Fibroblast of the conjunctiva (primary cell): ENCODE measurements around the gene HIPK2.

Experiments
- DNase-seq: peaks from one replicate; pipeline ENCODE4 v3.0.0-alpha.2; 2010; ENCODE audit warnings: low read depth

Gene HIPK2

DNA sequence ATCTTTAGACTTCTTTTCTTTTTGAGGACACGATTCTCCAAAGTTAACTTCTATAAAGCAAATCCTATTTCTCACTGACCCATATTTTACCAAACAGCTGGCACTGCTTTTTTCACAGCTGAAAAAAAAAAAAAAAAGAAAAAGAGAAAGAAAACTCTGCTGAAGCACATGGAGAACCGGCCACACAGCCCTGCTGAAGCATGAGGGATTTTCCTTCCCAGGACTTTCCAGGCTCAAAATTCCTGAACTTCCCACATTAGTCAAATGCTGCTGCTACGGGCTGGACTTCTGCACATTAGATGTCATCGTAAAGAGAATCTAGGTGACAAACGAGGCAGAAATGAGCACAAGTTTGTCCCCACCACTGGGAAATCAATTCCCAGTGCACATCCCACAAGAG lies 25.2 kb downstream of the HIPK2 start:
- no peak for DNase-seq

DNA sequence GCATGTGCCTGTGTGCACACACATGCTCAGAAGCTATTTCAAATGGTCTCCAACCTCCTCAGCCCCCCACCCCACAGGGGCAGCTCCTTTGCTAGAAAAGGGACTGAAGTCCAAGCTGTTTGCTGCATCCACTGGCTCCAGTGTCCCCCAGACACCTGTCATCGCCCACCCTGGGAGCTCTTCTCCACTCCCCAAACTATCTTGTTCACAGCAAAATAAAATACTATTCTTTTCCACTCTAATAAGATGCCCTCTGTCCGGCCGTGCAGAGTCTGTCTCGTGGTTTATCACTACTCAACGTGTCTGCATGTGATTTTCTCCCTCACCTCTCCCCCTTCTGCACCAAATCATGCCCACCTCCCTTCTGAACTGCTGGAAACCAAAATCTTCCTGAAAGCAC lies 25.6 kb downstream of the HIPK2 start:
- no peak for DNase-seq

DNA sequence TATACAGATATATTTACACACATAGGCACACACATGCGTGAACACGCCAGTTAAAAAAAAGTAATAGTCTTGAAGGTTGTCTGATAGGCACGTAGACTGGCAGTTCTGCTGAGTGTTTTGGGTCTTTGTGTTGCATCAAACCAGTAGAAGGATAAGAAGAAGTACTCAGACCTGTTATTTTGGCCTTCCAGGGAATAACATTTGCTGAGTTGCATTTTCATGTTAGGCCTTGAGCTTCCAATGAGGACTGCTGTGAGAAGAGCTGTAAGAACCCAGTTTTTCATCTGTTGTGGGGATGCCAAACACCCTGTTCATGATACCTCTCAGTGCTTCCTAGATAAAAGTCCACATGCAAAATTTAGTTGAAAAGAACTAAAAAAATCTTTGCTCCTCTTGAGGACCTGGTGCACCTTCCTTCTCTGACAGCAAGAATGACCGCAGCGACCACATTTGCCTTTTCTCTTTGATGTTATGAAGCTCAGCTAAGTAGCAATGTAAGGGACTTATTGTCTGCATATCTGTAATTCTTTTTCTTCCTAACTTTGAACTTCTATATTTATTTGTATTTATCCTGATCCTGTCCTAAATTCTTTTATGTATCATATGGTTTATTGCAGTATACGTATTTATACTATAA lies 27.2 kb downstream of the HIPK2 start:
- DNase-seq, result no peak

DNA sequence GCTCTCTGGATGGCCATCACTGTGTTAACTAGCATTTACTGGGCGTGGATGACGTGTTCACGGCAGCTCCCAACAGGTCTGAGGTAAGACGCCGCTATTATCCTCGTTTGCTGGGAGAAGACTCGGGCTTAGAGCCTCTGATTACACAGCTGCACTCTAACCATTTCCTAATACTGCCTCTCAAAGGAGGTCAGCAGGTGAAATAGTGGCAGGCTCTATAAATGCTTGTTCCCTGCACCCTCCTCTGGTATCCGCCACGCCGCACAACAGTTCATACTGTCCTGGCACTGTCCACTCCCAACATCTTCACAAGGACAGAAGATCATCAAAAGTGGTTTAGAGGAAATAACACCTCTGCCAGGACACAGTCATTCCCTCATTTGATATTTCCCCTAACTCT lies 28.3 kb downstream of the HIPK2 start:
- DNase-seq, result no peak

DNA sequence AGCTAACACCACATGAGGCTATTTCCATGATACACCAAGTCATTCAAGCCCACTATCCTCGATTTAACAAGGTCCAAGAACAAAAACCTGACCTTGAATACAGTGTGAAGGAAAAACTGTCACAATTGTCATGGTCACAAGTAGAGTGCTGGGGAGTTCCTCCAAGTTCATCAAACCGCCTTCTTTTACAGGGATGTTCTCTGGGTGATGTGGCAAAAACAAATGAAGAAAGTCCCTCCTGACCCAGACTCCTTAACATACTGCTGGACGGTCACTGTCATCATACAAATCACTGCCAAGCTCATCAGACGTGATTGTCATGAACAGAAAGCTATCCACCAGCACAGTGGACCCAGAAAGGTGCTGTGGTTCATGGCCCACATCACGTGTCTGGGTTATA lies 28.9 kb downstream of the HIPK2 start:
- DNase-seq, result no peak

DNA sequence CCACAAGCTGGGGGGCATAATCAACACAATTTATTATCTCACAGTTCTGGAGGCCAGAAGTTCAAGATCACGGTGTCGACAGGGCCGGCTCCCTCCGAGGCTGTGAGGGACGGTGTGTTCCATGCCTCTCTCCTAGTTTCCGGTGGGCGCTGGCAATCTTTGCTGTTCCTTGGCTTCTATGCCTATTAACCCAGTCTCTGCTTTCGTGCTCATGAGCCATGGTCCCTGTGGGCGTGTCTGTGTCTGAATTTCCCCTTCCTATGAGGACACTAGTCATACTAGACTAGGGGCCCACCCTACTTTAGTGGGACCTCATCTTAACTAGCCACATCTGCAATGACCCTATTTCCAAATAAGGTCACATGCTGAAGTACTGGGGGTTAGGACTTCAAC lies 29.4 kb downstream of the HIPK2 start:
- DNase-seq, result no peak

DNA sequence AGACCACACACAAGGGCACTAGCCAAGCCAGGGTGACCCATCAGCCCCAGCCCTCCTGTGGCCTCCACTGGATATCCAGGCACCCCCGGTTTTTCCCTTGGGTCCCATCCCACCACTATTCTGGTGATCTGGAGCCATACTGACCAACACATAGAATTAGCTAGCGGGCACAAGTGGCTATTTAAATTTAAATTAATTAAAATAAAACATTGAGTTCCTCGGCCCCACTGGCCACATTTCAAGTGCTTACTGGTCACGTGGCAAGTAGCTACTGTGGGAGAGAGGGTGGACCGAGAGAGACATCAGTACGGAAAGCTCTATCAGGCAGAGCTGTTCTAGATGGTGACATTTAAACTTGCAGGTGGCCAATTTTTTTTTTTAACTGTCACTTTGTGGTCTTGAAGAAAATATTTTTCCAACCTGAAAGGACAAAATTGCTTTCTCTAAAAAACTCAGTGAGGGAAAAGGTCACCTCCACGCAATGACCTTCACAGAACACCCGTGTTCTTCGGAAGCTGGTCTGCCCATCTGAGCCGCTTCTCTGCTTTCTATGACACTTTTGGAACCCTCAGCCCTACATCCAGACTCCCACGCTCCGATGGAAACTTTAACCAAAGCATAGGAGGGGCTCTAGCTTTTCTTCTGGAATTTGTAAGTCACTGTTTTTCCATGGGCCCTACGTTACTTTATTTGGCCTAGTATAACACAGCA lies 30.0 kb downstream of the HIPK2 start:
- no peak for DNase-seq

DNA sequence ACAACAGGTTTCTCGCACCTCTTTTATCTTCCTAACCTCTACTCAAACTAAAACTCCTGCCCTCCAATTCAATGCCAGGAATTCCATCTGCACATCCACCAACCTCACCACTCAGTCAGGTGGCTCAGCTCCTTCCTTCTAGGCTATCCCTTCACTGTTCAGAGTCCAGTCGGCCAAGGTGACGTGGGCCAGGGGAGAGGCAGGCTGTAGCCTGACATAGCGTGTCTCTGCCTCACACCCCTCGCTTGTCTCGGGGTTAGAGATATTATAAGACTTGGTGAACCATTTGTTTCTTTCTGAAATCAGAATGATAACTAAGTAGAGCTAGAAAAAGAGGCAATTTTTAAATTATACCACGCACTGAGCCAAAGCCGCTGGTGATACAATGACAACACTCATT lies 31.1 kb downstream of the HIPK2 start:
- DNase-seq, result no peak

DNA sequence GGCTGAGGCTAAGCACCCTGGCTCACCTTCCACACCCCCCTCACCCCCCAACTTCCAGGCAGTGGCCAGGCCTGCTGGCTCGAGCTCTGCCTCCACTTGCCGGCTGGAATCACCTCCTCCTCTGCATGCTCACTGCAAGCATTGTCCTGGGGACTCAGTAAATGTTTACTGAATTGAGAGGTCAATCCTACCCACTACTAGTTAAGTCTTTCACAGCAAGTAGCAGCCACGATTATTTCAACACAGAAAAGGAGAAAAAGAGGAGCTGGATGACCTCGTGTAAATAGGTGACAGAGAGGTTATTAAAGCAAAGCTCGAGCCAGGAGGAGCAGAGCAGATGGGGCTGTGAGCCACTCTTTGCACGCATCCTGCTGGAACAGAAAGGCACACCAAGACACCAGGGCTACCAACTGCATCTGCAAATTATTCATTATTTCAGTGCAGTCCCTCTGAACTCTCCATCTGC lies 32.1 kb downstream of the HIPK2 start:
- no peak for DNase-seq

DNA sequence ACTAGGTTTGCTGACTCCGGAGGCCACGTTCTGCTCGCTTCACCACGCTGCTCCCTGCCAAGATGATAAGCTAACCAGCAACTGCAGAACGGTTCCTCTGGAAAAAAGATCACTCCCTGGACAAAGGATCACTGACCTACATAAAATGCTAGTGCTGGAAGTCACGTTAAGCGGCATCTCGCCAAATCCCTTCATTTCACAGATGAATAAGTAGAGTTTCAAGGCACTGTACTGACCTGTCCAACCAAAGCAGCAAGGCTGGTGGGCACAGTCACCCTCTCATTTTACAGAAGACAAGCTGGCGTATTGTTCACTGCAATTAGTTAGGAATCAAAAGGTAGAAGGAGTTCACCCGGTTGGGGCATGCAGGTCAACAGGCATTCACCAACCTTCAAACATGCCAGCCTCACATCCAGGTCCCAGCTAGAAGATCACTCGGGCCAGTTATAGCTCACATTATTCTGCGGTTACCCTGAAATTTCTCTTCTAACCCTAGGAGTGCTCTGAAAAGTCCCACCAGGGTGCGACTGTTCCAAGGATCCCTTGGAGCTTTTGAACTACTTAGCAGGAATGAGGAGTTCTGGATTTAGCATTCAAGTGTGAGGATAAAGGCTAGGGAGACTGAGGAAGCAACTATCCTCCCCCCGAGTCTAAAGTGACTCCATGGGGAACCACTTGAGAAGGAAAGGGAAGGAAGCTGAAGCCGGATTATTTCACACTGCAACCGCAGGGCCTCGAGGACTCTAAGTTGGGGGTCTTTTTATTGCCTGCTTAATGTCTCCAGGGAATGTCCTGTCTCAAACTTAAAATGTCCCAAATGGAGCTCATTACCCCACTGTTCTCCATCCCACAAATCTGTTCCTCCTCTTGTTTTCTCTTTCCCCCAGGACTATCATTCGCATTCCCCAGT lies 32.8 kb downstream of the HIPK2 start:
- no peak for DNase-seq

DNA sequence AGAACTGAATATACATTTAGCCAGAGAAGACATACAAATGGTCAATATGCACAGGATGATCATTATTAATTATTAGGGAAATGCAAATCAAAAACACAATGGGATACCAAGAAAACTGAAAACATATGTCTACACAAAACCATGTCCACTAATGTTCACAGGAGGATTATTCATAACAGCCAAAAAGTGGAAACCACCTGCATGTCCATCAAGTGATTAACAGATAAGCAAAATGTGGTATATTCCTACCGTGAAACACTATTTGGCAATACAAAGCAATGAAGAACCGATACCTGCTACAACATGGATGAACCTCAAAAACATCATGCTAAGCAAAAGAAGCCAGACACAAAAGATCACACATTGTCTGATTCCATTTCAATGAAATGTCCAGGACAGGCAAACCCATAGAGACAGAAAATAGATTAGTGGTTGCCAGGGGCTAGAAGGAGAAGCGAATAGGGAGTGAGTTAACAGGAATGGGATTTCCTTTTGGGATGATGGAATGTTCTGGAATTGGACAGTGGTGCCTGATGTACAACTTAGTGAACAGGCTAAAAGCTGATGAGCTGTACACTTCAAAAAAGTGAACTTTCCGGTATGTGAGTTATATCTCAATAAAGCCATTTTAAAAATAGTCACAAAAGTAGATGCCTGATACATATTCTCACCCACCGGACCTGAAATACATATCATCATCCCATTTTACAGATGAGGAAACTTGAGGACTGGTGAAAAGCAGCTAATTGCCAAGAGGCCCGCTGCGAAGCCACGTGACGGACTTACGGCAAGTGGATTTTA lies 33.6 kb downstream of the HIPK2 start:
- no peak for DNase-seq

DNA sequence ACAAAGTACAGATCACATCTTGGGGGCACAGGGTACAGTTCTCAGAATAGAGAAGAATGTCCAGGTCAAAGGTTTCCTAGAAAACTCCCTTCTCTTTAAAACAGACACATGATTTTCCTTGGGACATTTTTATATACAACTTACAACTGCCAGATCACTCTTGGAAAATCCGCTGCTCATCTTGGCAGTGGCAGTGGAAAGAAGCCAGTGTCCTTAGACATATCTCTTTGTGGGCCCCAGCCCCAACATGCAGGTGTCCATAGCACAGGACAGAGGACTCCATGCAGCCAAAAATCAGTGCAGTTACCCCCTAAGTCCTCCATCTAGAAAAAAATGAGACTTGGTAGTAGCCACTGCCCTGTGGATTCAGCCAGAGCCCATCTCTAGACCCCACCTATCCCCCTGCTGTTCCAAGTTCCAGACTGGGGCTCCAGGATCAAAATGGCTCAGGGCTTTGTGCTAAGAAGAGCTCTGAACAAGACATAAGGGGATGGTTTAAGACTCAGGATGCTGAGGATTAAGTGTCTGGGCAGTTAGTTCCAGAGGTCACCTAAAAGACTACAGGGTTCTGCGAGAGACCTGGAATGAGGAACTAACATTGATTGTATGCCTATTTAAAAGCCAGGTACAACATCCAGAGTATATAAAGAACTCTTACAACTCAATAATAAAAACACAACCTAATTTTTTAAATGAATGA lies 34.4 kb downstream of the HIPK2 start:
- no peak for DNase-seq

DNA sequence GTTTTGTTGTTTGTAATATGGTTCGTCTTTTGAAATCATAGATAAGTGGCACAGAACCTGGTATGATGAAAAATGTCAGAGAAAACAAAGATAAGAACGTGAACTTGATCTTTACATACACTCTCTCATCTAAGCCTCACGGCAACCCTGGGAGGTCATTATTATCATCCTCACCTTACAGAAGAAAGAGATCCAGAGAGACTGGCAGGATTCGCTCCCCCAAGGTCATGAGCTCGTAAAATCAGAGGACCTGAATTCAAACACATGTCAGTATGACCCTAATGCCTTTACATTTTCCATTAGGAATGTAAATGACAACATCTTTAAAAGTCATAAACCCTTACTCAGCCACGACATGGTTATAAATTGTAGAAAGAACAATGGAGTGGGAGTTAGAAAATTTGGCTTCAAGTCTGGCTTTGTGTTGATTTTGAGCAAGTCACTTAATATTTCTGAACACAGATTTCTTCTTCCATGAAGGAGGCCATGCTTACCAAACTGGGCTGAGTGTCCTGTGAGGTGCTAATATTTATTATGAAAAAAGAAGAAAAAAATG lies 35.9 kb downstream of the HIPK2 start:
- no peak for DNase-seq

DNA sequence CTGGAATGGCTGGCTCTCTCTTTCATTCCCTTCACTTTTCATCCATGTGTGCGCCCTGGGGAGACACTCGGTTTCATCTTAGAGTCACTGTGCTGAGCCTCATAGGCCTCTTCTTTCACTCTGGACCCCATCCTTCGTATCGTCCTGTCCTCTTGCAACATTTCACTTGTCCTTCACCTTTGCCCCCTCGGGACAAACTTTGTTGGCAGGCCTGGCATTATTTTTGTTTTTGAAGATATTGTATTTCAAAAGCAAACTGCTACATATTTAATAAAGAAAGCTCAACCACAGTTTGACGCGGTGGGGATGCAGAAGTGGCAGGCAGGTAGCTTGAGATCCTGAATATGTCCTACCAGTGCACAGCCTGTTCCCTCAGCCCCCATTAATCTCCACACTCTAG lies 36.6 kb downstream of the HIPK2 start:
- no peak for DNase-seq

DNA sequence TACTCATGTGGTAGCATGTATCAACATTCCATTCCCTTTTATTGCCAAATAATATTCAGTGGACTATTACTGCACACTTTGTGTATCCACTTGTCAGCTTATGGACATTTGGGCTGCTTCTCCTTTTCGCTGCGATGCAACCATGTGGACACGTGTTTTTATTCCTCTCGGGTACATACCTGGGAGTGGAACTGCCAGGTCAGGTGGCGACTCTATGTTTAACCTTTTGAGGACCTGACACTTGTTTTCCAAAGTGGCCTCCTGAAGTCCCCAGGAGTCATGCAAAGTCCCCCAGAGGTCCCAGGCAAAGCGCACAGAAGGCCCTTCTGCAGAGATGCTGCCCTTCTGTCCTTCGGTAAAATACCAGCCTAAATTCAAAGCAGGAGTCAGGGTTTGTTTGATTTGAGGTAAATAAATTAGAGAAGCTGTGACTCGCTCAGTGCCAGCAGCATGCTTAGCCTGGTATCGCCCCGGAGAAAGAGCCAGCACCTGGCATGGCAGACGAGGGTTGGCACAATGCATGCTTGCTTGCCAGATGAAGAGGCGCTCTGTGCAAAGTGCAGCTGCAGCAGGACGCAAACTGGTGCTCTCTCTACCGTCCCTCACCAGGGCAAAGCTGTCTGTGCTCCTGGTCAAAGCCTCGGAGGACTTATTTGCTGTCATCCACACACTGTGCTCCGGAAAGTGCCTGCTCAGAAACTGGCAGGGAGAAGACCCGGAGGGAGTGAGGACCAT lies 37.8 kb downstream of the HIPK2 start:
- DNase-seq, result no peak

DNA sequence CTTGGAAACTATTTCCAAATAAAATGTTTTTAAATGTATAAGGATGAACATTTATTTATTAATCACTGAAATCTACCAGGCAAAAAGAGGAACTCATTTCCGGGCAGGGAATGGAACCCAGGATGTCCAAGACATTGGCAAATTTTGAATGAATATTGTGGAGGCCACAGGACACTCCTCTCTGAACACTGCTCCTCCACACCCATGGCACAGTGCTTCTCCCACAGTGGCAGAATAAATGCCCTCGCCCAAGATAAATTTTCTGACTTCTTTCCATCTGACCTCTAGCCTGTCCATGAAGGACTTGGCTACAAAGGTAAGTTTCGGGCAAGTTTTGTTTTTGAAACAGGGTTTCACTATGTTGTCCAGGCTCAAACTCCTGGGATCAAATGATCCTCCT lies 39.0 kb downstream of the HIPK2 start:
- no peak for DNase-seq

DNA sequence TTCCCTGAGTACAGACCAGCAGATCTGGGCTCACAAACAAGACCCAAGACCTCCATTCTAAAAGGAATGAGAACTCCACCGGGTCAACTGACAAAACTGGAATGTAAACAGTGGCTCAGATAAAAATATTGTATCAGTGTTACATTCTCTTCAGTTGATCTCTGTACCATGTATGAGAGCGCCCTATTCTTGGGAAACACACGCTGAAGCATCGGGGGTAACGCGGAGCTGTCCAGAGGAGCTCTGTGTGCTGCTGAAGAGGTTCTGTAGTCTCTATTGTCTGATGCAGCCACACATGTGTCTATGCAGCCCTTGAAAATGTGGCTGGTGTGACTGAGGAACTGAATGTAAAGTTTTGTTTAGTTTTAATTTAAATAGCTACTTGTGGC lies 39.7 kb downstream of the HIPK2 start:
- no peak for DNase-seq

DNA sequence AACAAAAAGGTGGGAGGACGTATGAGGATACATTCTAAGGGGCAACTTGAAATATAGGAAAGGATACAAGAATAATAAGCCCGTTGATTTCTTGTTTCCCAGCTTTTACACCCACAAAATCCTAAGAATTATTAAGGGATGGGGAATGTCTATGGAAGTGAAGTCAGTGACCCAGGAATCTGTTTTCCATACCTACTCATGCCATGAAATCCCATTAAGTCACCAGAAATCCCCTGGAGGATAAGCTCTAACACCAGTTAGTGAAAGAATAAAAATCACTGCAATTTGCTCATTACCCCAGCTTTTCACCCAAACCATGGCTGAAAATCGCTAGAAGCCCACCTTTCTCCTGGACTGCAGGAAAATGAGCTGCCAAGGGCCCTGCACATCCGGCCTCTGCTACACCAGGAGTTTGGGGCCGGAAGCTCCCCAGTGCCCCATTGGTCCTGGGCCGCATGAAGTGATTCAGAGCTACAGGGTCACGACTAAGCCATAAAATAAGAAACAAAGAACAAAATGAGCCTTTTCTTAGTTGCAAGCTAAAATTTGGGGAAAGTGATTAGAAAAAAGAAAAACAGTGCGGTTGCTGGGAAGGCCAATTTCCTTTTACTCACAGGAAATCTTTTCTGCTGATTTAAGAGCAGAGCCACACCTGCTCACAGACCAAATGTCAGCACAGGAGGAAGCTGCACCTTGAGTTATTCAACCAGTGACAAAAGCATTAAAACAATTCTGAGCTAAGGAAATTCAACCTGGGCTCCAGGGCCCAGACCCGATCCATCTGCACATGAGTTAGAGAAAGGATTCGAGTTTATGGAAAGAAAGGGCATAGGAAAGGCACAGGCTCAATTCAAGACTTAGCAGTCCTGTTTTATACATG lies 40.3 kb downstream of the HIPK2 start:
- no peak for DNase-seq

DNA sequence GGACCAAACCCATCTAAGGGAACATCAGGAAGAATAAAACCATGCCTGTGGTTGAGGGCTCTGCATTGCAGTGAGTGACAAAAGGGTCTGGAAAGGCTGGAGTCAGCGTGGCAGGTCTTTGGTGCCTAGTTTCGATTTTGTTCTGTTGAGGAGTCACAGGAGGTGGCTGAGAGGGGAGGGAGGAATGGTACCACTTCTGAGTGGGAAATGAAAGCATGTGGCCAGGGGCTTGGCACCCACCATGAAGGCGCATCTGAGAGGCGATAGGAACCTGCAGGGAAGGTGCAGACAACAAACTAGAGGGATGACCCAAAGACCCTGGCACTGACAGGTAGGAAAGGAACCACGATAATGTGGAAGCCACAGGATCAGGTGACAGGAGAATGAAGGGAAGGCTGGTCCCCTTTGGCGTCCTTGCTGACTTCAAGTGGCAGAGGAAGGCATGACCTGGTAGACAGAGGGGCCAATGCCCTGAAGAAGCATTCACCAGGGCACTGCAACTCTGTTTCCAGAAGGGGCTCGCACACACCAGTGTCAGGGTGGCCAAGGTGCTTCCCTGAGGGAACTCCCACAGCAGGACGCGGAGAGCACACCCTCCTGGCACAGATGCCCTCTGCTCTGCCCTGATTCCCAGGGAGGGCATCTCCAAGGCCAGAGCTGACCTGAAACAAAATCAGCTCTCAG lies 41.7 kb downstream of the HIPK2 start:
- DNase-seq, result no peak
